HUES48 (cell line): ENCODE data around the gene OR10Z1.

ENCODE experiments used
- H3K27ac ChIP-seq: one replicate; pipeline ENCODE4 v1.7.0; 2013; ENCODE audit warnings: low read depth, low read length, inconsistent platforms
- H3K27me3 ChIP-seq: 2 replicates; pipeline ENCODE4 v1.6.1; 2013; ENCODE audit warnings: mild to moderate bottlenecking, low read length; ENCODE audit not compliant: control insufficient read depth, insufficient read depth
- H3K36me3 ChIP-seq: 2 replicates; pipeline ENCODE4 v1.6.1; 2013; ENCODE audit warnings: low read length; ENCODE audit not compliant: control insufficient read depth, insufficient read depth
- H3K4me1 ChIP-seq: 2 replicates; pipeline ENCODE4 v1.6.1; 2013; ENCODE audit warnings: mild to moderate bottlenecking, low read length; ENCODE audit not compliant: control insufficient read depth, insufficient read depth
- H3K4me3 ChIP-seq: 2 replicates; pipeline ENCODE4 v1.5.1; 2013; ENCODE audit warnings: mild to moderate bottlenecking, low read depth, low read length
- H3K9ac ChIP-seq: 2 replicates; pipeline ENCODE4 v1.6.1; 2013; ENCODE audit warnings: mild to moderate bottlenecking, low read depth, low read length, moderate library complexity
- H3K9me3 ChIP-seq: 2 replicates; pipeline ENCODE4 v1.6.1; 2013; ENCODE audit warnings: low read length; ENCODE audit not compliant: control insufficient read depth, insufficient read depth

Gene OR10Z1

GRCh38 chr1:158604968-158605367 lies at the start of gene OR10Z1:
Gene OR10Z1 (plus strand): TSS chr1:158605268. CDS start chr1:158606439, 1,171 bp downstream.
- Histone ChIP-seq H3K4me1 (peaks cover 7% of the 10 kb centered on the region), H3K27me3 (no peaks in the 10 kb centered on the region), H3K4me3 (no peak within 1 kb of the TSS), H3K9me3 (no peaks in the 10 kb centered on the region), H3K36me3 (no peaks in the 10 kb centered on the region), H3K9ac (no peak within 1 kb of the TSS), H3K27ac (no peak within 1 kb of the TSS)

- Histone ChIP-seq H3K36me3 (no peaks in the 10 kb centered on the region), H3K9me3 (no peaks in the 10 kb centered on the region), H3K4me3 (no peak overlapping the region), H3K9ac (no peak overlapping the region), H3K4me1 (no peaks in the 10 kb centered on the region), H3K27ac (no peak overlapping the region), H3K27me3 (no peaks in the 10 kb centered on the region)
These were observed 45.4 kb upstream of the OR10Z1 start for GRCh38 chr1:158559696-158560095.

DNA sequence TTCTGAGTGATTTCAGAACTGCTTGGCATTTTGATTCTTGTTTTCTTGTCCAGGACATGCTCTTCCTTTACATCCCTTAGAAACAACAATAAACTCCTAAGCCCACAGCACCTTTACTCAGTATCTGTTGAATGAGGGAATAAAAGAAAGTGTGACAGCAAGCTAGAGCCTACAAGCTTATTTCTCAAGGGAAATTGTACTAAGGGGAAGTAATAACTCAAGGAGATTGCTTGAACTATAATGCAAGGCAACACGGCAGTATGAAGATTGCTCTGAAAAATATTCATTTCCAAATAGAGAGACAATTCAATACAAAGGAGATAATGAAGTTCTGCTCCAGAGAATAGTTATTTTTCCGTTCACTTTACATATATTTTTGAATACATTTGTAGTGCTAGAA lies 41.2 kb upstream of the OR10Z1 start:
- Histone ChIP-seq H3K4me3 (no peak overlapping the region), H3K27ac (no peak overlapping the region), H3K4me1 (no peaks in the 10 kb centered on the region), H3K27me3 (no peaks in the 10 kb centered on the region), H3K36me3 (no peaks in the 10 kb centered on the region), H3K9ac (no peak overlapping the region), H3K9me3 (no peaks in the 10 kb centered on the region)

- no peak overlapping the region for H3K4me3 ChIP-seq
- no peak overlapping the region for H3K27ac ChIP-seq
- H3K36me3 ChIP-seq = no peaks in the 10 kb centered on the region
- no peaks in the 10 kb centered on the region; the same call in 1 of the 2 replicates for H3K4me1 ChIP-seq
- no peak overlapping the region for H3K9ac ChIP-seq
- no peaks in the 10 kb centered on the region for H3K27me3 ChIP-seq
- H3K9me3 ChIP-seq = no peaks in the 10 kb centered on the region
These were observed 40.5 kb upstream of the OR10Z1 start for GRCh38 chr1:158564608-158565007.

DNA sequence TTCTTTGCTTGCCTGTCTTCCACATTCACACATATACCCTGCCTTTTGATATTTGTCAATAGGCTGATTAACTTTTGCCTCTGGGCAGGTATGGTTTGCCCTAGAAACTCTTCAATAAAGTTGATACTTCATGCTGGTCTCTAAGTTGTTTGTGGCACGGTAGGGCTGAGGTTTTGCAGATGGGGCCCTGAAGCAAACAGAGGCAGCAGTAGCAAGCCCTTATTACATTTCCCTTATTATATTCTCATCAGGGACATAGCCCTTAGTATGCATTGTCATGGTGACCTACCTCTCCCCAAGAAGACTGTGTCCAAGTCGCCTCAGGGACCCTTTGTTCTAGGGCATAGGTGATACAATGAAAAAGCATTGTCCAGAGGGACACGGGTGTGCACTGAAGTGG lies 34.6 kb upstream of the OR10Z1 start, which contains the start of gene OR6P1:
Gene OR6P1 (minus strand): TSS at position 101 of the 400 bp plus-strand sequence. CDS start 6,976 bp downstream, outside the sequence.
- Histone ChIP-seq H3K27me3 (no peaks in the 10 kb centered on the region), H3K9ac (no peak within 1 kb of the TSS), H3K27ac (no peak within 1 kb of the TSS), H3K9me3 (no peaks in the 10 kb centered on the region), H3K4me1 (no peaks in the 10 kb centered on the region; the same call in 1 of the 2 replicates), H3K4me3 (no peak within 1 kb of the TSS), H3K36me3 (no peaks in the 10 kb centered on the region)

DNA sequence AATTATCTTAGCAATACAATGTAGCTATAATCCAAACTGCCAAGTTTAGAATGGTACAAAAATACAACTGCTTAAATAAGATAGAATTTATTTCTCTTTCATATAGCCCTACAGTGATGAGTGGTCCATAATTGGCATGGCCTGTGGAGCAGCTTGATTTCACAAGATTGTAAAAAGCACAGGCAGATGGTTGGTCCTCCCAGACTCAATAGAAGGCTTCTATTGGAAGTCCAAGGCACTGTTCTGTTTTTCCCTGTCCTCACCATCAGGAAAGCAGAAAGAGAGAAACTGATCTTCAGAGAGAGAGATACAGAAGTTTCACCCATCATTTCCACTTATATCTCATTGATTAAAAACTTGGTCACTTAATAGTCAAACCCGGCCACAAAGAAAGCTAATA lies 32.8 kb upstream of the OR10Z1 start:
- H3K9ac ChIP-seq = no peak overlapping the region
- no peaks in the 10 kb centered on the region for H3K9me3 ChIP-seq
- H3K4me1 ChIP-seq = no peaks in the 10 kb centered on the region; the same call in 1 of the 2 replicates
- H3K27ac ChIP-seq = no peak overlapping the region
- no peak overlapping the region for H3K4me3 ChIP-seq
- H3K27me3 ChIP-seq = no peaks in the 10 kb centered on the region
- H3K36me3 ChIP-seq = no peaks in the 10 kb centered on the region

DNA sequence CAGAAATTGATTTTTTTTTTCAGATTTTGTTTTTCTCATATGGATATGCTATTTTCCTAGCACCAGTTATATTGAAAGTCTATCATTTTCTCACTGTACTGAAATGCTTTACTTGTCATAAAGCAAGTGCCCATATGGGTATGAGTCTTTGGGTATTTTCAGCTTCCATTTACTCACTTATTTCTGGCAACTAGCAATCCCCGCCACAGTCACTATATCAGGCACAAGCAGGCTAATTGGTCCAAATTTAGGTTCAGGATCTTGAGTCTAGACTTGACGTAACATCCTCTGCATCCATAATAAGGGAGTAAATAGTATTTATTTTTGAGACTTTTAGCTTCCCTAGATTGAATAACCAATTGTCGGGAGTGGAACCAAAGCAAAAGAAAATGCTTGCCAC lies 27.5 kb upstream of the OR10Z1 start:
- Histone ChIP-seq H3K27ac (no peak overlapping the region), H3K4me1 (no peaks in the 10 kb centered on the region), H3K9me3 (no peaks in the 10 kb centered on the region), H3K9ac (no peak overlapping the region), H3K27me3 (no peaks in the 10 kb centered on the region), H3K4me3 (no peak overlapping the region), H3K36me3 (no peaks in the 10 kb centered on the region)

DNA sequence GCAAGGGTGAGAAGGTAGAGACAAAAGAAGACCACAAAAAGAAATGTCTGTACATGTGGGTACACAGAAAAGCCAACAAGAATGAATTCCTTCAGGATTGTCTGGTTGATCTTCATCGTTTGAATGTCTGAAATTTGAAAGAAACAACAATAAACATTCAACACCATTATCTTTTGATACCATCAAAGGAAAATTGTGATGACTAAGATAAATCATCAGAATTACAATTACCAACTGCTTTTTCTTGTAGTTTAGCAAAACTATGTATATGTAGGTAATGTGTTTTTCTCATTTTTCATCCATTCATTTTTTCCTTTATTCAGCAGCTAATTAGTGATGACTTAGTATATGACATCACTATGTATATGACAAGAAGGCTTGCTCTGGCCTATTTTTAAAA lies 25.3 kb upstream of the OR10Z1 start, which contains the start of gene OR10X1:
Gene OR10X1 (minus strand): TSS at position 167 of the 400 bp plus-strand sequence. CDS start 0 bp downstream, at position 167.
- Histone ChIP-seq H3K4me1 (no peaks in the 10 kb centered on the region), H3K9me3 (no peaks in the 10 kb centered on the region), H3K4me3 (no peak within 1 kb of the TSS), H3K27ac (no peak within 1 kb of the TSS), H3K27me3 (no peaks in the 10 kb centered on the region), H3K9ac (no peak within 1 kb of the TSS), H3K36me3 (no peaks in the 10 kb centered on the region)

DNA sequence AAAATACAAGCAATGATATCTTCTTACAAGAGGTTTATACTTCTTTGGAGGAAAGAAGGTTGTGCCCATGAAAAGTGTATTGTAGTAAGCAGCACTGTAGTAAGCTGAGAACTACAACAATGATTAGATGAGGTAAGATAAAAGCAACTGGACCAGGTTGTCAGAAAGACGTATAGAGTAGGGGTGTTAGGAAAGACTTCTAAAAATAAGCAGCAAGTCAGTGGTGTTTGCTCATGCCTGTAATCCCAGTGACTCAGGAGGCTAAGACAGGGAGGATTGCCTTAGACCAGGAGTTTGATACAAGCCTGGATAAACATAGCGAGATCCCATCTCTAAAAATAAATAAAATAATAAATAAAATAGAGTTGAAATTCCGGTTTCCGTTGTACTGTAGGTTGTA lies 21.1 kb upstream of the OR10Z1 start:
- no peak overlapping the region for H3K9ac ChIP-seq
- H3K36me3 ChIP-seq = no peaks in the 10 kb centered on the region
- no peak overlapping the region for H3K27ac ChIP-seq
- no peak overlapping the region for H3K4me3 ChIP-seq
- H3K27me3 ChIP-seq = no peaks in the 10 kb centered on the region
- H3K4me1 ChIP-seq = no peaks in the 10 kb centered on the region
- peaks cover 23% of the 10 kb centered on the region for H3K9me3 ChIP-seq

- no peak overlapping the region for H3K27ac ChIP-seq
- no peak overlapping the region for H3K9ac ChIP-seq
- no peaks in the 10 kb centered on the region for H3K27me3 ChIP-seq
- no peaks in the 10 kb centered on the region for H3K4me1 ChIP-seq
- no peaks in the 10 kb centered on the region for H3K36me3 ChIP-seq
- H3K4me3 ChIP-seq = no peak overlapping the region
- peaks cover 24% of the 10 kb centered on the region for H3K9me3 ChIP-seq
These were observed 18.1 kb upstream of the OR10Z1 start for GRCh38 chr1:158586942-158587341.

DNA sequence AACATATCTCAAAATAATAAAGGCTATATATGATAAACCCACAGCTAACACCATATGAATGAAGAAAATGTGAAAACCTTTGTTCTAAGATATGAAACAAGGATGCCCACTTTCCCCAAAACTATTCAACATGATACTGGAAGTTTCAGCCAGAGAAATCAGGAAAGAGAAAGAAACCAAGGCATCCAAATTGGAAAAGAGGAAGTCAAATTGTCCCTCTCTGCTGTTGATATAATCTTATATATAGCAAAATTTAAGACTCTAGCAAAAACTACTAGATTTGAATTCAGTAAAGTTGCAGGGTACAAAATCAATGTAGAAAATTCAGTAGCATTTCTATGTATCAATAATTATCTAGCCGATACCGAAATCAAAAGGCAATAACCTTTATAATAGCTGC lies 4.3 kb upstream of the OR10Z1 start:
- Histone ChIP-seq H3K9ac (no peak overlapping the region), H3K4me3 (no peak overlapping the region), H3K36me3 (no peaks in the 10 kb centered on the region), H3K4me1 (no peaks in the 10 kb centered on the region), H3K27me3 (no peaks in the 10 kb centered on the region), H3K27ac (no peak overlapping the region), H3K9me3 (peaks cover 16% of the 10 kb centered on the region)

- H3K9me3 ChIP-seq = no peaks in the 10 kb centered on the region
- H3K27me3 ChIP-seq = no peaks in the 10 kb centered on the region
- peaks cover 7% of the 10 kb centered on the region for H3K4me1 ChIP-seq
- H3K36me3 ChIP-seq = no peaks in the 10 kb centered on the region
- H3K27ac ChIP-seq = no peak overlapping the region
- H3K9ac ChIP-seq = no peak overlapping the region
- H3K4me3 ChIP-seq = no peak overlapping the region
These were observed 2.2 kb downstream of the OR10Z1 start for GRCh38 chr1:158607296-158607695.
